Endothelial cell of umbilical vein (primary cell): Measurements from ENCODE around the gene PASD1. TPM values are rescaled to one million over a fixed set of nuclear protein-coding genes. Genes with fewer than 3 reads are reported as not detected.

Experiments used
- BruUV-seq: library from RNA; stranded (reverse); fragments of 400-500 nt; replicated peaks from 2 replicates; lab custom pipeline; 2021; lab: Mats Ljungman, UMichigan
- CTCF ChIA-PET: fragments of 300-600, 350-600 bp; sonication (Branson Sonifier 250); formaldehyde crosslinking; loops from one replicate; lab custom pipeline; 2021; ENCODE audit warnings: antibody characterized with exemption, inconsistent platforms; lab: Charles Lee
- POLR2A ChIA-PET: fragments of 300-600, 350-600 bp; sonication (Branson Sonifier 250); formaldehyde crosslinking; loops from one replicate; lab custom pipeline; 2021; ENCODE audit warnings: antibody characterized with exemption, inconsistent platforms; lab: Charles Lee
- DNase-seq: peaks from one replicate; pipeline ENCODE4 v3.0.0-alpha.2; 2011; ENCODE audit warnings: low read depth, low spot score
- FAIRE-seq: peaks from 2 replicates; lab custom pipeline; 2011; peaks lifted over from hg19 to GRCh38; lab: Jason Lieb, UNC
- H2AFZ ChIP-seq: 2 replicates; pipeline ENCODE4 v1.6.0; 2012; ENCODE audit warnings: low read depth, low read length, control low read depth, inconsistent platforms
- H3K27ac ChIP-seq: 2 replicates; pipeline ENCODE4 v1.5.1; 2011; ENCODE audit warnings: low read depth, mild to moderate bottlenecking, control low read depth, low read length, moderate library complexity; ENCODE audit not compliant: insufficient read depth
- H3K27me3 ChIP-seq, 2 experiments: 2 replicates each; pipeline versions ENCODE4 v1.6.0 to v1.6.1; 2011; ENCODE audit warnings: low read length in 2 of 2, mixed read lengths in 1 of 2; ENCODE audit not compliant: control insufficient read depth in 2 of 2, insufficient read depth in 2 of 2
- H3K36me3 ChIP-seq, 2 experiments: 2 replicates in 1 of 2; 3 replicates in 1 of 2; pipeline ENCODE4 v1.5.1; 2011; ENCODE audit warnings: low read length in 2 of 2, mild to moderate bottlenecking in 1 of 2, moderate library complexity in 1 of 2; ENCODE audit not compliant: control insufficient read depth in 2 of 2, insufficient read depth in 2 of 2; ENCODE audit errors: extremely low read depth in 1 of 2
- H3K4me1 ChIP-seq: 3 replicates; pipeline ENCODE4 v1.5.1; 2011; ENCODE audit warnings: mild to moderate bottlenecking, low read length; ENCODE audit not compliant: control insufficient read depth, insufficient read depth; ENCODE audit errors: extremely low read depth
- H3K4me2 ChIP-seq: 2 replicates; pipeline ENCODE4 v1.6.1; 2011; ENCODE audit warnings: low read length, control low read depth, mixed read lengths; ENCODE audit not compliant: insufficient read depth
- H3K4me3 ChIP-seq, 3 experiments: fragments of 200-600 bp in 1 of 3; sonication (generic), shearing (Covaris generic) in 1 of 3; replicated peaks in 1 of 3; 2 replicates each; pipeline ENCODE4 v1.5.1; 2011 to 2016; ENCODE audit warnings: control low read depth in 3 of 3, low read length in 3 of 3, mild to moderate bottlenecking in 2 of 3, inconsistent platforms in 1 of 3, low read depth in 1 of 3, moderate library complexity in 1 of 3; ENCODE audit not compliant: insufficient read depth in 1 of 3
- H3K79me2 ChIP-seq: 2 replicates; pipeline ENCODE4 v1.6.0; 2012; ENCODE audit warnings: low read length, inconsistent platforms; ENCODE audit not compliant: control insufficient read depth, insufficient read depth
- H3K9ac ChIP-seq: replicated peaks from 2 replicates; pipeline ENCODE3; 2011; ENCODE audit warnings: low read length, control low read depth; ENCODE audit not compliant: insufficient read depth; ENCODE audit errors: extremely low read depth
- H3K9me1 ChIP-seq: replicated peaks from 3 replicates; pipeline ENCODE4 v1.6.0; 2011; ENCODE audit warnings: mild to moderate bottlenecking, low read length; ENCODE audit not compliant: control insufficient read depth, insufficient read depth; ENCODE audit errors: extremely low read depth
- H3K9me3 ChIP-seq: replicated peaks from 2 replicates; pipeline ENCODE4 v1.5.1; 2012; ENCODE audit warnings: low read length, inconsistent platforms; ENCODE audit not compliant: control insufficient read depth, insufficient read depth
- H4K20me1 ChIP-seq: replicated peaks from 2 replicates; pipeline ENCODE3; 2011; ENCODE audit warnings: mild to moderate bottlenecking, low read length; ENCODE audit not compliant: control insufficient read depth, insufficient read depth; ENCODE audit errors: extremely low read depth
- FOS ChIP-seq: IDR thresholded peaks from 2 replicates; pipeline ENCODE4 v1.6.1; 2011; ENCODE audit warnings: mild to moderate bottlenecking, low read length, moderate library complexity, borderline replicate concordance; ENCODE audit not compliant: insufficient read depth
- dilution Hi-C: fragments of 300-500 bp; cut with MboI; formaldehyde crosslinking; loops from one replicate; pipeline ENCODE4 v1.15.0; 2019; ENCODE audit warnings: low sequenced_read_pairs; ENCODE audit not compliant: extremely low pct_ligation_motif_present
- intact Hi-C: fragments of 100-400 bp; cut with micrococcal nuclease; formaldehyde crosslinking; loops from one replicate; pipeline ENCODE4 v1.10.0; 2022
- polyA plus RNA-seq, 4 experiments: library from polyadenylated mRNA; depleted of rRNA in 3 of 4; stranded (reverse) in 3 of 4; unstranded in 1 of 4; fragments of >200 nt; gene quantifications; 2 replicates each; pipeline versions ENCODE4 v1.2.1 to v1.2.3, GENCODE V29; 2011 to 2012; ENCODE audit warnings: missing spikeins in 1 of 4
- total RNA-seq: library from RNA; stranded (reverse); gene quantifications from 2 replicates; pipeline ENCODE4 v1.2.3, GENCODE V29; 2021

Gene PASD1
- total and polyA plus RNA-seq, 2 donors (not counting 3 experiments of a cell fraction or from before 2014, with no cell fraction given), result not detected

- Histone ChIP-seq H3K9me1 (no peaks in the 10 kb centered on the region), H3K4me1 (no peaks in the 10 kb centered on the region), H3K79me2 (no peaks in the 10 kb centered on the region), H3K27me3 (no peaks in the 10 kb centered on the region), H3K36me3 (no peaks in the 10 kb centered on the region), H3K27ac (no peak overlapping the region), H3K4me3 (no peak overlapping the region), H2AFZ (no peak overlapping the region), H3K4me2 (no peak overlapping the region), H3K9ac (no peak overlapping the region), H4K20me1 (no peaks in the 10 kb centered on the region), H3K9me3 (no peaks in the 10 kb centered on the region)
- FAIRE-seq, result no peak
- no peak for DNase-seq
- TF ChIP-seq FOS, result no peak
- CTCF ChIA-PET, result no interaction called here
- BruUV-seq, result no TSS peak
- POLR2A ChIA-PET, result no interaction called here
- intact Hi-C loops (no loop called here), dilution Hi-C loops (no loop called here)
Measured at GRCh38 chrX:151725338-151725614, 161.8 kb downstream of the PASD1 start.

Other genes with a start within 250 kb of the PASD1 start
- gene VMA21, start 166.5 kb upstream of the PASD1 start, total RNA-seq, result 34.2 and 40.9 TPM in 2 replicates
- 11.6 and 12.7 TPM in 2 replicates for gene VMA21, start 166.5 kb upstream of the PASD1 start, polyA plus RNA-seq
- not detected in 2 replicates for gene PRRG3, start 131.8 kb downstream of the PASD1 start, total RNA-seq
- not detected in 2 replicates for gene PRRG3, start 131.8 kb downstream of the PASD1 start, polyA plus RNA-seq
- not detected in 2 replicates for gene FATE1, start 152.4 kb downstream of the PASD1 start, total RNA-seq
- not detected in 2 replicates for gene FATE1, start 152.4 kb downstream of the PASD1 start, polyA plus RNA-seq
- gene CNGA2, start 171.1 kb downstream of the PASD1 start, total RNA-seq, result not detected in 2 replicates
- gene CNGA2, start 171.1 kb downstream of the PASD1 start, polyA plus RNA-seq, result not detected in 2 replicates